ENCODE measurements around the gene AKR7A3.

DNA sequence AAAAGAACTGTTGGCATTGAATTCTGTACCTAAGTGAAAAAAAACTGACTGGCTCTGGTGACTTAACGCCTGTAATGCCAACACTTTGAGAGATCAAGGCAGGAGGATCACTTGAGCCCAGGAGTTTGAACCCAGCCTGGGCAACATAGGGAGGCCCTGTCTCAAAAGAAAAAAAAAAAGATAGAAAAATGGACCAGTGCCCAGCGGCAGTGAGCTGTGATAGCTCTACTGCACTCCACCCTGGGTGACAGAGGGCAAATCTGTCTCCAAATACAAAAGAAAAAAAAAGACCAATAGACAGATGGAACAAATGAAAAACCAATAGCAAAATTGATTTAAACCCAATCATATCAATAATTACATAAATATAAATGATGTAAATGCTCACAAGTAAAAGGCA is 674 bp upstream of the AKR7A3 start:
- TF ChIP-seq CTCF (conservative IDR thresholded peaks at IDR 0.05) (no peak), ZFX (IDR thresholded peaks at IDR 0.05) (no peak)
